ENCODE results near the gene R3HDM1. TPM values are rescaled to one million over a fixed set of nuclear protein-coding genes. Genes with fewer than 3 reads are reported as not detected.
A peak's percentile ranks its signal among the peaks of the same experiment; 100 is the strongest.
"Not testable (repeated sequence)": the region's sequence is repeated elsewhere in the genome, so short reads cannot be mapped to it uniquely, and the experiment has no call there.

Gene R3HDM1
- total RNA-seq, 1 donor from 2014 or later = 360 TPM

DNA sequence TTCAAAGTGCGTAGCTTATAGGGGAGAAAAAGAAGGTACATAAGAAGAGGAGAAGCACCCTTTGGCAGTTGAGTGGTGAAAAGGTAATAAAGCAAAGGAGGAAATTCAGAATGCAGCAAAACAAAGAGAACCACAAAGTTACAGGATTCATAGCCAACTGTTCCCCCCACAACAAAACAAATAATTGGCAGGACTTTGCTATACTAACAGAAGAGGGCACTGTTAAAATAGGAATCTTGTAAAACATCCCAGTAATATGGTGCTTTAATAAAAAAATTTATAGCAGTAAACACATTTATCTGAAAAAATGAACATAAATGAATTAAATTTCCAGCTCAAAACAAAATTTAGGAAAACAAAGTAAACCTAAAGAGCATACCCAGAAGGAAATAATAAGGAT, 42.3 kb downstream of the R3HDM1 start:
- no peak for DNase-seq

DNA sequence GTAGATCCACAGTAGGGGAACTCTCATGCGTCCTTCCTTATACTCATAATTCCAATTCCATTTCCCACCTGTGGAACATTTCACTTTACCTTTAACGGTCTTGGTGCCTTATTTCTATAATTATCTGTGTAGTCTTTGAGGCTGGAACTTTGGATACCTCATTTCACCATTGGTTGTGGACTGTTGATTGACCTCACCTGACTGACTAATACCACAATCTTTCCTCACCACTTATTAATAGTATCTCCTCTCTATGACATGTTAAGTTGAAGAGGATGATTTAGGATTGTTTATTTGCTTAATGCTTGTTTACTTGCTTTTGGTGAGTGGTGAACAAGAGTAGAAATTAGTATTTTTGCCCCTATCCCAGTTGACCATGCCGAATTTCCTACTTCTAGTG, 50.0 kb downstream of the R3HDM1 start:
- no peak for DNase-seq

DNA sequence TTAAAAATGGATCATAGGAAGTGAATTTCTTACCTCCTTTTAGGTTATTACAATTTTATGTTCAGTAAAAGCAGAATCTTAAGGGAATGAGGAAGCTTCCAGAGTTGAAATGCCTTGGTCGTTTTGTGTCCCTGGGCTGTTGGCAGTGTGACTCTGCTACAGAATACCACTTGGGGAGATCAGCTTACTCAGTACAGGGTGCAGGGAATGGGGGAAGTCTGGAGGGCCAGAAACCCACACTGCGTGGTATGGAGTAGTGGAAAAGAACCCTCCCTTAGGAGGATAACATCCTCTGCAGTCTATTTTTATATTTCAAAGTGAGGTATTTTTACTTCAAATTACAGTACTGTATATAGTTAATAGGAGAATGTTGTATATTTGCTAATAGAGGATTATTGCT, 51.1 kb downstream of the R3HDM1 start:
- no peak for DNase-seq

- no peak for DNase-seq
Measured at GRCh38 chr2:135585586-135585985, 54.3 kb downstream of the R3HDM1 start.

- peak; percentile 16 for DNase-seq
Measured at GRCh38 chr2:135586148-135586547, 54.9 kb downstream of the R3HDM1 start.

DNA sequence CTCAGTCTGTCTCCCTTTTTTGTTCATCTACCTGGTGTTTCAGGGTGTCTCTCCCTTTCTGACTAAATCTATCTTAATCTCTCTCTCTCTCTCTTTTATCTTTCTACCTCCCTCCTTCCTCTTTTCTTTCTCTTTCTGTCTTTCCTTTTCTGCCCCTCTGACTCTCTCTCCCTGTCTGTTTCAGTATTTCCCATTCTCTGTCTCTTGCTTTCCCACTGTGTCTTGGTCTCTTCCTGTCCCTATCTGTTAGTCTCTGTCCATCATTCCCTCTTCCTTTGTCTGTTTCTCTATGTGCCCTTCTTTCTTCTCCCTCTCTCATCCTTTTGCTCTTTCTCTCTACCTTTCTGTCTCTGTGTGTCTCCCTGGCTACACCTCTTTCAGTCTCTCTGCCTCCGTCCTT, 56.7 kb downstream of the R3HDM1 start:
- no peak for DNase-seq

DNA sequence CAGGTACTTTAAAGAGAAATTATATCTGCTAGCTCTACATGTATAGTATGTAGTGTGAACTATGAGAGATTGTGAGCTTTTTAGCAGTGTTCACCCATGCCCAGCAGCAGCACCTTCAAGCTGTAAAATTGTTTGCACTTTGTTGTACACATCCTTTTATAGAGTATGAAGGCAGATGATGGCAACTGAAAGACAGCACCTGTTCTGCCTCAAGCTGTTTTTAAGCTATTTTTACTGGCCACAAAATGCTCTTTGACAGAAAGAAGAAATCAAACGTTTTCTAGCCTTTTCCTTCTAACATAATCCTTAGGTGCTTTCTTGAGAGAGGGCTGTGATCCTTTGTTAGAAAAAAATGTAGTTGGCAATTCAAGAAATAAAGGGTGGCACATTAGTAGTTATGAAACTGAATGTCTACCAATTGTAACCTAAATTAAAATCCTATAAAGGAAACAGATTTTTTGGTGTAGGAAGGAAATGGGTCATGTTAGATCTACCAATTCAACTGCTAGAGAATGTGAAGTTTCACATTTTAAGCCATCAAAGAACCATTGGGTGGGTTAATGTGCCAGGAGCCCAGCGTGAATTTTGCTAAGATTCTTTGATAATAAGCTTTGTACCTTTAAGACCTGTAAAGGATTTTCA, 59.5 kb downstream of the R3HDM1 start:
- no peak for DNase-seq

DNA sequence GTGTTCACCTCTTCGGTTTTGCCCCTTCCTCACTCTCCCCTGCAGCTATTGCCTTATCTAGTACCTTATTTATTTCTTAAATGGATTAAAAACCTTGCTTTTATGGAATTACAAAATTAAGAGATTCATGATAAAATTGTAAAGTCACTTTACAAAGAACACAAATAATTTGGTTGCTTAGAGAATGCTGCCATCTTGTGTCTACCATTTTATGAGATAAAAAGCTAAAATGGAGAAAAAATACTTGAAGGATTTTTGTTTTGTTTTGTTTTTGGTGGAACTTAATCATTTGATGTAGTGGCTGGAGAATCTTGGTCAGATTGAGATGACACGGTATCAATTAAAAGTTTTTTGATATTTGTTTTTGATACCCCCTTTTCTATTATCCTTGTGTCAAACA, 69.6 kb downstream of the R3HDM1 start:
- no peak for DNase-seq

DNA sequence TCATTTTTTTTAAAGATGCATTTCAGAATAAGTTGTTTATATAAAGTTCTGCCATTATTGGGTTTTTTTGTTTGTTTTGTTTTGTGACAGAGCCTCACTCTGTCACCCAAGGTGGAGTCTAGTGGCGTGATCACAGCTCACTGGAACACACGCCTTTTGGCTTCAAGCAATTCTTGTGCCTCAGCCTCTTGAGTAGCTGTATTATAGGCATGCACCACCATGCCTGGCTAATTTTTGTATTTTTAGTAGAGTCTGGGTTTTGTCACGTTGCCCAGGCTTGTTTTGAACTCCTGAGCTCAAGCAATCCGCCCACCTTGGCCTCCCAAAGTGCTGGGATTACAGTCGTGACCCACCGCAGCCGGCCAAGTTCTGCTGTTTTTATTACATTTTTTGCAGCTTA, 72.3 kb downstream of the R3HDM1 start:
- DNase-seq = no peak

GRCh38 chr2:135607561-135607960, 76.3 kb downstream of the R3HDM1 start:
- DNase-seq = no peak

- DNase-seq = no peak
Measured at GRCh38 chr2:135612319-135612718, 81.0 kb downstream of the R3HDM1 start.

DNA sequence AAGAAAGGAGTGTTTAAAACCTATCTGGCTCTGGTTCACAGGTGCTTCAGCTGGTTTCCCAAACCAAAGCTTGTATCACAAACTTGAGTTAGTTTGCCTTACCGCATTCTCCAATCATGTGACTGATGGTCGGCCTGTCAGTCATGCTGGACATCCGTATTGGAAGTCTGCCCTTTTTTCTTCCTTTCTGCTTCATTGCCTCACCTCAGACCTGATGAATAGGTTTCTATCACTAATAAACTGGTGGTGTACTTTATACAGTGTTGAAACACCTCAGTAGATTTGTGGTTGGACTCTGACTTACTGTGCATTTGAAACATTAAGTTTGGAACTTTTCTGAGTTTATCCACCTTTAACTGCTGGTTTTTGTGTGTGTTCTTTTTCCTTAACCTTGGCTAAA, 84.1 kb downstream of the R3HDM1 start:
- no peak for DNase-seq

DNA sequence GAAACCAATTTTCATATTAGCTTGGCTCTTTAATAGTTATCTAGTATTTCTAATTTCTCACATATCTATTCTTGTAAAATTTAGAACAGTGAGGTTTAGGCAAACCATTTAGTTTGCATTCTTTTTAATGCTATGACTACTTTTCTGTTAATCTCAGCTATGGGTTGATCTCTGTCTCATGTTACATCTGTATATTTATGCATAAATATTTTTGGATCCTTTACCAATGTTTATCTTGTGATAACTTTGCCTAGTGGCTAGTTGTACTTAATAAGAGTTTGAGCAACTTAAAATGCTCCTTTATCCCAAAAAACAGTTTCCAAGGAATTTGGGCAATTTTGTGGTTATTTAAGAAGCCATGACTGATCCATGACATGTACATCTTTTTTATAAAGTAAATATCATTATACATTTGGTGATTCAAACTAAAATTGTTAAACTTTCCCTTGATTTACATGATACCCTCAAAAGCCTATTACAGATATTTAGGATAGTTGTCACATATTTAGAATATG, 86.3 kb downstream of the R3HDM1 start:
- DNase-seq = no peak

DNA sequence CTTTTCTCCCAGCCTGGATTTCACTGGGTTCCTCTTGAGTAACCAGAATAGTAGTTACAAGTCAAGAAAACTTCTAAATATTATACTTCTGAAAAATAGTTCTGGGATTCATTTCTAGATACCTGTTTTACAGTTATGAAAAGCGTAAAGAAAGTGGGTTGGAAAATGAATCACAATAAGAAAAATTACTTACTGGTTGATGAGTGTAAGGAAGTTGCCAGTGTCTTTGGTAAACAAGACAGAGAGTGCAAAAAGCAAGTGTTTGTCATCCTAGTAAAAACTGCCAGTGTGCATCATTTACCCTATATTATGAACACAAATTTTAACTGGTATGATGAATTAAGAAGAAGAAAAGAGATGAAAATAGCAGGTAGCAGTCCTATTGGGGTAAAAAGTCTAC, 88.9 kb downstream of the R3HDM1 start:
- DNase-seq = no peak

- no peak for DNase-seq
Measured at GRCh38 chr2:135629520-135629919, 98.2 kb downstream of the R3HDM1 start.

- DNase-seq = not testable (repeated sequence)
Measured at GRCh38 chr2:135630034-135630433, 98.8 kb downstream of the R3HDM1 start.

DNA sequence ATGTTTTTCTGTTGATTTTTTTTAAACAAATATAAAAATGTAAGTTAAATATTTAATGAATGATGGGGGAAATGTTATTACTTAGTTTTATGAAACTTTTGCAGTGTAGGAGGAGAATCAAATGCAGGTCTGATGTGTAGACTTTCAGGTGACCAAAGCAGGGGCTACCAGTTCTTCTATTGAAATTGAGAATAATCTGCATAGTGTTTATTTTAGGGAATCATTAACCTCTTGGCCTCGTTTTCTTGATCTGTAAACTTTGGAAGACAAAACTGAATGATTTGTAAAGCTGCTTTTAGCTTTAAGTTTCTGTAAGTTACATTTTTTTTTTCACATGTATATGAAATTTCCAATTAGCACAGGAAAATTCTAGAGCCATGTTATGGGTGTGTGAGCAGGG, 99.2 kb downstream of the R3HDM1 start:
- no peak for DNase-seq

GRCh38 chr2:135633582-135633981, 102.3 kb downstream of the R3HDM1 start:
- no peak for DNase-seq

GRCh38 chr2:135635212-135635835, 104.0 kb downstream of the R3HDM1 start:
- no peak for DNase-seq

- DNase-seq = no peak
Measured at GRCh38 chr2:135636982-135637381, 105.7 kb downstream of the R3HDM1 start.

DNA sequence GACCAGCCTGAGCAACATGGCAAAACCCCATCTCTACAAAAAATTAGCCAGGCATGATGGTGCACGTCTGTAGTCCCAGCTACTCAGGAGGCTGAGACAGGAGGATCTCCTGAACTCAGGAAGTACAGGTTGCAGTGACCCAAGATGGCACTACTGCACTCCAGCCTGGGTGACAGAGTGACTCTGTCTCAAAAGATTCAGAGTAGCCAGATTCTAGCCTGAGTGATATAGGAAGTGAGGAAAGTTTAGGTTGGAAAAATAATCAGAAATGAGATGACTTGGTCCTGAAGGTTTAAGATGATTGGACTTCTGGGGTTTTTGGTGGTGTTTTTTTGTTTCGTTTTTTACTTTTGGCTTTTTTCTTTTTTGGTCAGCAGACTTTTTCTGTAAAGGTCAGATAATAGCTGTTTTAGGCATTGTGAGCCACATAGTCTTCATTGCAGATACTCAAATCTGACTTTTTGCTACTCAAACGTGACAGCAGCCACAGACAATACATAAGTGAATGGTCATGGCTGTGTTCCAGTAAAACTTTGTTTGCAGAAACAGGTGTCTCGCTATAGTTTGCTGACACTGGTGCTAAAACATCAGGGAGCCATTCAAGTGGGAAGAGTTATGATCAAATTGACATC, 106.3 kb downstream of the R3HDM1 start:
- no peak for DNase-seq

DNA sequence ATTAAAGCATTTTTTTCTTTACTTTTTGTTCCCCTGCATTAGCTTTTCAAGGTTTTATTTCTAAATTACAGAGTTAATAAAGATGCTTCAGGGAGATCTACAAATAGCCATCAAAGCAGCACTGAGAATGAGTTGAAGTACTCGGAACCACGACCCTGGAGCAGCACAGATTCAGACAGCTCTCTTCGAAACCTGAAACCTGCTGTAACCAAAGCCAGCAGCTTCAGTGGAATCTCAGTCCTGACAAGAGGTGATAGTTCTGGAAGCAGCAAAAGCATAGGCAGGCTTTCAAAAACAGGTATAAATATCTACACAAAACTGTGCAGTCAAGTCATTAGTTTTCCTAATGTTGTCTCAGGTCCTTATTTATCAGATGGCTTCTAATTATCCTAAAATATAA, 107.5 kb downstream of the R3HDM1 start:
- no peak for DNase-seq

DNA sequence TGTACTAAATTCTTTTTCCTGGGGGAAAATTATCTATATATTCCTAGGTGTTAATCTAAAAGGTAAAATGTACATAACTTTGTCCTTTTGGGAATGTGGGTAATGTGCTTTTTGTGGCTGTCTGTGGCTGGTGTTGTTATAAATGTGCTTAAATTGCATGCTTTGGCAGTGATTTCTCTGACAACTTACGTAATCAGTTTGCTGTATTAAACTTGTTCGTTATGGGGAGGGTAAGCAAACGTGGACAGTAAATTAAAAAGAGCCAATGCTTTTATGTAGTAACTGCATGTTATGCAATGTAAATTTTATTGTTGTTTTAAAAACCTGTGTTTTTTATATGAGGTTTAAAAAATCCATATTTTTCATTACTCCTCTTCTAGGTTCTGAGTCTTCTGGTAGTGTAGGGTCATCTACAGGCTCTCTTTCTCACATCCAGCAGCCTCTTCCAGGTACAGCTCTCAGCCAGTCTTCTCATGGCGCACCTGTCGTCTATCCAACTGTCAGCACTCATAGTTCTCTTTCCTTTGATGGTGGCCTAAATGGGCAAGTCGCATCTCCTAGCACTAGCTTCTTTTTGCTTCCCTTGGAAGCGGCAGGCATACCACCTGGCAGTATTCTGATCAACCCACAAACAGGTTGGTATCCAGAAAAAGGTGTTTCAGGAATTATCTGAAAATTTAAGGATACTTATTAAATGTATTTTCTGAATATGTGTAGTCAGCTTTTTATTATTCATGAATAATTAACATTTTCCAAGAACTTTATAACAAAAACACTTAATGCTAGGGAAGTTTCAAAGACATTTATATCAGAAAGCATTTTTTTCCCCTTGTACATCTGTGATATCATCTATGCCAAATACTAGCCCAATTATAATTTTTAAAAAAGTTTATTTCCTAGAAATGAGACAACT, 110.1 kb downstream of the R3HDM1 start:
- DNase-seq = no peak

Measured in occipital lobe (tissue), 2 donors.